T-helper 2 cell treated with Interferon-gamma antibody and Interleukin-4, amounts not matched to agents 100 ng/mL and 5 ng/mL, for 36 hours (primary cell): ENCODE results near the gene CISD1. TPM values are rescaled to one million over a fixed set of nuclear protein-coding genes. Genes with fewer than 3 reads are reported as not detected.

Experiments
- total RNA-seq: library from RNA; stranded (reverse); gene quantifications from 2 replicates; pipeline ENCODE4 v1.2.3, GENCODE V29; 2022

Gene CISD1
- total RNA-seq, 1 donor from 2014 or later, result 33.5 TPM

Other genes with a start within 250 kb of the CISD1 start
- 4.3 and 4.4 TPM in 2 replicates for gene IPMK, start 1.3 kb upstream of the CISD1 start, total RNA-seq
- 12.8 and 14.4 TPM in 2 replicates for gene UBE2D1, start 65.8 kb downstream of the CISD1 start, total RNA-seq
- 64.1 and 67.0 TPM in 2 replicates for gene TFAM, start 116.2 kb downstream of the CISD1 start, total RNA-seq
- gene BICC1, start 243.7 kb downstream of the CISD1 start, total RNA-seq, result 0.05 and 0.07 TPM in 2 replicates